MCF 10A (cell line): ENCODE data around the gene DSTN. TPM values are rescaled to one million over a fixed set of nuclear protein-coding genes. Genes with fewer than 3 reads are reported as not detected.

Source experiments
- BruUV-seq: library from RNA; stranded (reverse); fragments of 400-500 nt; replicated peaks from 2 replicates; lab custom pipeline; 2021; lab: Mats Ljungman, UMichigan
- CTCF ChIA-PET: fragments of 300-600 bp; sonication (Branson Sonifier 250); formaldehyde crosslinking; extraction: SDS; loops from one replicate; lab custom pipeline; 2021; ENCODE audit warnings: antibody characterized with exemption, inconsistent platforms; lab: Yijun Ruan, JAX
- POLR2A ChIA-PET: fragments of 300-600, 350-650 bp; sonication (Branson Sonifier 250); formaldehyde crosslinking; extraction: SDS; loops from one replicate; lab custom pipeline; 2020; ENCODE audit warnings: antibody characterized with exemption, inconsistent platforms; lab: Yijun Ruan, JAX
- DNase-seq: peaks from one replicate; pipeline ENCODE4 v3.0.0-alpha.2; 2018; ENCODE audit not compliant: unreplicated experiment
- H3K27ac Mint-ChIP-seq: one replicate; pipeline ENCODE4 v1.8.0; 2022; ENCODE audit warnings: mild to moderate bottlenecking, low read depth, mixed read lengths; ENCODE audit not compliant: unreplicated experiment
- H3K27me3 Mint-ChIP-seq: one replicate; pipeline ENCODE4 v1.8.0; 2022; ENCODE audit warnings: mixed read lengths; ENCODE audit not compliant: insufficient read depth, unreplicated experiment
- H3K36me3 Mint-ChIP-seq: one replicate; pipeline ENCODE4 v1.8.0; 2022; ENCODE audit warnings: mild to moderate bottlenecking, moderate library complexity, mixed read lengths; ENCODE audit not compliant: insufficient read depth, unreplicated experiment
- H3K4me1 Mint-ChIP-seq: one replicate; pipeline ENCODE4 v1.8.0; 2022; ENCODE audit warnings: mixed read lengths; ENCODE audit not compliant: insufficient read depth, unreplicated experiment
- H3K4me3 Mint-ChIP-seq: one replicate; pipeline ENCODE4 v1.8.0; 2022; ENCODE audit warnings: mild to moderate bottlenecking, moderate library complexity, mixed read lengths; ENCODE audit not compliant: unreplicated experiment
- H3K9me3 Mint-ChIP-seq: one replicate; pipeline ENCODE4 v1.8.0; 2022; ENCODE audit warnings: mixed read lengths; ENCODE audit not compliant: unreplicated experiment
- intact Hi-C: fragments of 100-400 bp; cut with micrococcal nuclease; formaldehyde crosslinking; loops from 2 replicates; pipeline ENCODE4 v1.14.1; 2022
- total RNA-seq: library from RNA; stranded (reverse); gene quantifications from 2 replicates; pipeline ENCODE4 v1.2.3, GENCODE V29; 2022
- TF ChIP-seq, protein P1 (sequence below): fragments of 200-600 bp; IDR thresholded peaks from one replicate; pipeline ENCODE4 v1.8.0; 2022; ENCODE audit warnings: antibody characterized with exemption, mild to moderate bottlenecking; ENCODE audit not compliant: unreplicated experiment

The DSTN gene
- total RNA-seq, 1 experiment from 2014 or later = 280 TPM

DNA sequence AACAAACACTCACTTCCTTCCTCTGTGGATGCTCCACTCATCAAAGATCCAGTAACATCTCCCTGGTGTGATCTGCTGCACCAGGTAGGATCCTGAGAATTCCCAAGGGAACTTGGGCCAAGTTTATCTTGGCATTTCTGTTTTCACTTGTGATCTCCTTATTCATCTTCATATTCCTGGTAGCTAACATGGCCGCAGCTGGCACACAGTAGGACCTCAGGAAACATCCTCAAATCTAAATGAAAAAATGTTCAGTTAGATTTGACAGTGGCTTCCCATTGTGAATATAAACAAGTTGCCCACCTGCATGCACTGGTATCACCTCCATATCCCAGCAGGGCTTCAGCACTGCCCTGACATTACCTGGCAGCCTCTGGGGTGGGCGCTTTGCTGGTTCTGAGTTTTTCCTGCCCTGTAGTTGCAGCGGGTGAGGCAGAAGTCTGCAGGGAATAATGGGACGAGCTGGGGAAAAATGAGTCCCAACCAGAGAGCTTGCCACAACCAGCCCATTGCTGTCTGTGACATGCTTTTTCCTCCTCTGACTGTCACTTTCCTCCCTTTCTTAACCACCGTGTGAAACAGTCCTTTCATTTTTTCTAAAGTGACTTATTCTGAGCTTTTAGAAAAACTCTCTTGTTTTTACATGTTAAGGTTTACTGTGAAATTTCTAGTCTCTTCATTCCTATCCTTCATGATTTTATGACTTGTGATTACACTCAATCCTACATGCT, 9.4 kb upstream of the DSTN start:
- no peak for DNase-seq
- Mint-ChIP-seq H3K4me1 (peaks cover 45% of the 10 kb centered on the region), H3K27ac (no peak overlapping the region), H3K27me3 (no peaks in the 10 kb centered on the region), H3K36me3 (peaks cover 8% of the 10 kb centered on the region), H3K4me3 (no peak overlapping the region), H3K9me3 (no peaks in the 10 kb centered on the region)
- ChIA-PET CTCF (interaction anchor here (0.8 to 7.7 kb wide), 3 partner anchors 12 to 20 kb away, joined by 3 to 72 read pairs (median 3); partner anchors contain the start of gene DSTN), POLR2A (interaction anchor here (0.5 to 9.4 kb wide), 3 partner anchors 13 to 42 kb away, joined by 3 to 340 read pairs (median 214); partner anchors contain the start of gene DSTN)
- TF ChIP-seq, protein P1, sequence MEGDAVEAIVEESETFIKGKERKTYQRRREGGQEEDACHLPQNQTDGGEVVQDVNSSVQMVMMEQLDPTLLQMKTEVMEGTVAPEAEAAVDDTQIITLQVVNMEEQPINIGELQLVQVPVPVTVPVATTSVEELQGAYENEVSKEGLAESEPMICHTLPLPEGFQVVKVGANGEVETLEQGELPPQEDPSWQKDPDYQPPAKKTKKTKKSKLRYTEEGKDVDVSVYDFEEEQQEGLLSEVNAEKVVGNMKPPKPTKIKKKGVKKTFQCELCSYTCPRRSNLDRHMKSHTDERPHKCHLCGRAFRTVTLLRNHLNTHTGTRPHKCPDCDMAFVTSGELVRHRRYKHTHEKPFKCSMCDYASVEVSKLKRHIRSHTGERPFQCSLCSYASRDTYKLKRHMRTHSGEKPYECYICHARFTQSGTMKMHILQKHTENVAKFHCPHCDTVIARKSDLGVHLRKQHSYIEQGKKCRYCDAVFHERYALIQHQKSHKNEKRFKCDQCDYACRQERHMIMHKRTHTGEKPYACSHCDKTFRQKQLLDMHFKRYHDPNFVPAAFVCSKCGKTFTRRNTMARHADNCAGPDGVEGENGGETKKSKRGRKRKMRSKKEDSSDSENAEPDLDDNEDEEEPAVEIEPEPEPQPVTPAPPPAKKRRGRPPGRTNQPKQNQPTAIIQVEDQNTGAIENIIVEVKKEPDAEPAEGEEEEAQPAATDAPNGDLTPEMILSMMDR = no peak
- intact Hi-C loops = no loop called here
- BruUV-seq = no TSS peak

DNA sequence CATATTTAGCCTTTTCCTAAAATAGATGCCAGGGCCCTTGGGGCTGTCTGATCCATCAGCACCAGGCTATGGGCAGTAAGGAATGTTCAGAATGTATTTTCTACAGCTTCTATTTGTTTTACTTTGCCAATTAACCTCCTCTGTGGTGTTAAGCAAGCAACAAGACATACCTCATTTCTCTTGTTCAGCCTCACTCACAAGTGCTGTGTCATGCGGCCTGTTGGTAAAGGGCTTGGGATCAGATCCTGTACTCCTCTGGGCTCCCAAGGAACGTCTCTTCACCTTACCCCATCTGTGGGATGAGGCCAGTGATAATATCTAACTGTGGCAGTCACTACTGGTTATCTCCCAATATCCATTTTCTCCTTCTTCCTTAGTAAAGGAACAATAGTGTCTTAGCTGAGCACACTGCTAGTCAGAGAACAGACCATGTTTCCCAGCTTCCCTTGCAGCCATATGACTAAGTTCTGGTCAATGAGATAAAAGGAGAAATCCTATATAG, 7.0 kb upstream of the DSTN start:
- peak; percentile 74 for DNase-seq
- H3K4me3 Mint-ChIP-seq = no peak overlapping the region
- CTCF ChIA-PET = interaction anchor here (0.6 to 3.1 kb wide), 4 partner anchors 15 to 335 kb away, joined by 4 to 10 read pairs (median 4); no protein-coding TSS in a partner anchor
- TF ChIP-seq, protein P1 = no peak
- BruUV-seq = no TSS peak
- H3K9me3 Mint-ChIP-seq = no peaks in the 10 kb centered on the region
- POLR2A ChIA-PET = interaction anchor here (0.6 to 9.4 kb wide), 6 partner anchors 11 to 407 kb away, joined by 3 to 340 read pairs (median 6); partner anchors contain the start of gene DSTN
- peaks cover 8% of the 10 kb centered on the region for H3K36me3 Mint-ChIP-seq
- H3K27ac Mint-ChIP-seq = peak overlapping the region; percentile 97
- intact Hi-C loops = no loop called here
- H3K27me3 Mint-ChIP-seq = no peaks in the 10 kb centered on the region
- H3K4me1 Mint-ChIP-seq = peaks cover 32% of the 10 kb centered on the region

DNA sequence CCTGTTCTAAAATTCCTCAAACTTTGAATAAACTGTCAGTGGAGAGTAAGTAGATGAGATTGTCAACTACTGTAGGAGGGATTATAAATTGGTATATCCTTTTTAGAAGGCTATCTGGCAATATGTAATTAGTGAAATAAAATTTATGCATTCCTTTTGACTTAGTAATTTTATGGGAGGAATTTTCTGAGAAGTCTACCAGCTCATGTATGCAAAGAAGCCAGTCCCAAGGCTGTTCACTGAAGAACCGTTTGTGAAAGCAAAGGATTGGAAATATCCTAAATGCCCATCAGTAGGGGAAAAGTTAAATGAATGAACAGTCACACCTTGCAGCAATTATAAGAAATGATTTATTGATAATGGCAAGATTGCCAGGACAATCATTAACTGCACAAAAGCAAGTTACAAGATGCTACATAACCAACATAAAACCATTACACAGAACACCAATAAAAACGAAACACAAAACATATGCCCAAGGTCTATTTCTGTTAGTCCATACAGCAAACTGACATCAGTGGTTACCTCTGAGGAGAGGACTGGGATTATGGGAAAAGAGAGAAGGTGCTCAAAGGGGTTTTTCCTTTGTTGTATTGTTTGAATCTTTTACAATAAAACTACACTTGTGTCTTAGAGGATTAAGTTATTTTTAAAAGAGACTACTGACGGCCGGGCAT, 4.6 kb upstream of the DSTN start:
- BruUV-seq = no TSS peak
- Mint-ChIP-seq H3K36me3 (peaks cover 17% of the 10 kb centered on the region), H3K9me3 (no peaks in the 10 kb centered on the region), H3K4me1 (peaks cover 25% of the 10 kb centered on the region), H3K27me3 (no peaks in the 10 kb centered on the region), H3K27ac (peak overlapping the region; percentile 97), H3K4me3 (no peak overlapping the region)
- DNase-seq = peak; percentile 17
- POLR2A ChIA-PET = interaction anchor here (0.8 to 2.4 kb wide), 4 partner anchors 9 to 23 kb away, joined by 3 to 15 read pairs (median 6); no protein-coding TSS in a partner anchor
- CTCF ChIA-PET = interaction anchor here (0.6 to 3.1 kb wide), 9 partner anchors 9 to 977 kb away, joined by 3 to 10 read pairs (median 3); no protein-coding TSS in a partner anchor
- TF ChIP-seq, protein P1 = no peak
- intact Hi-C loops = no loop called here
